NAMALWA (cell line): Measurements from ENCODE around the gene TCERG1L.
"Not testable (repeated sequence)": the region's sequence is repeated elsewhere in the genome, so short reads cannot be mapped to it uniquely, and the experiment has no call there.

Experiments used
- DNase-seq: peaks from one replicate; pipeline ENCODE4 v3.0.0-alpha.2; 2015; ENCODE audit warnings: low spot score

TCERG1L gene

DNA sequence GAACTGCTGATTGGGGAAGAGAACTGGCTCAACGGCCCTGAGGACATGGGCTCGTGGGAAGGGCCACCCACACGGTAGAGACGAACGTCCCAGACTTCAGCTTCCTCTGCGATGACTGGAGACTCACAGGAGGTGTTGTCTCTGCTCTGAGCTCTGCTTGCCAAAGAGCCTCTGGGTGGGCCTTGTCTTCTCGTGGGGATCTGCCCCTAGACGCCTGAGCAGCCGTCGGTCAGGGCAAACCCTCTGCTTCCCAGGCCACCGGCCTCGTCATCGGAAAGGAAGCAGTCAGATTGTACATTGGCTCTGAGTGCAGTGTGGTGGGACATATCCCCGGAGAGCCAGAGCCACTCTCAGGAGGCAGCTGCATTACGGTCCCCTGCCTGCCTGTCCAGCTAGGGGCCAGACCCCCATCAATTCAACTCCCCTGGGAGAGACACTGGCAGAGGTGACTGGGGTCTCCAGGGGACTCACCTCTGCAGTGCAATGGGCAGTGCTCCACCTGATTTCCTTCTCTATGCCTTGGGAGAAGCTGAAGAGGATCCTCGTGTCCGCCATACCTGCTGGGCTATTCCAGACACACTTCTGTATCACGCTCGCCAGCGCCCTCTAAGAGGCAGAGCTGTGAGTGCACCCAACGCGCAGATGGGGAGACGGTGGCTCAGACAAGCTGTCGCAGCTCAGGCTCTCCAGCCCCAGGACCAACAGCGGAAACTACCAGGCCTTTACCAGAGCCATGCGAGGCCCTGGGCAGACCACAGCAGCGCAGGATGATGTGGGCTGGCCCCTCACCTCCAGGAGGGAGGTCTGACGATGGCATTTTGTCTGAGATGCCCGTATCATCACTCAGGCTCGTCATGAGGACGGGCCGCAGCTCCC lies 227.4 kb downstream of the TCERG1L start:
- peak; percentile 33 for DNase-seq

- no peak for DNase-seq
Measured at GRCh38 chr10:131082991-131083481, 228.5 kb downstream of the TCERG1L start.

GRCh38 chr10:131082201-131082850 lies 229.2 kb downstream of the TCERG1L start:
- no peak for DNase-seq

DNA sequence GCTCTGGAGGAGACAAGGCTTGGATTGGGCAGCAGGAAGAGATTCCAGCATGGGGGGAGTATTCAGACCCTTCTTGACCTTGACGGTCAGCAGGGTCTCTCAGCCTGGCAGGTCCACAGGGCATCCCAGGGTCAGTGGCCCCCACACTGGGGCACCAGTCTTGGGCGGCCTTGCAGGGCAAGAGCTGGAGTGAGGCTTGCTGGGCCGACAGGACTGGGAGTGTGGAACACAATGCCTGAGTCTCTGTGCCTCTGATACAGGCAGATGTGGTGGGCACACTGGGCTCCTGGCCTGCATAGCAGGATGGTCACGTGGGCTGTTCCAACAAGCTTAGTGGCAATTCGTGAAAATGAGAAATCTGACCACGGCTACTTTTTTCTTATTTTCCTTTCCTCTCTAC lies 229.7 kb downstream of the TCERG1L start:
- no peak for DNase-seq

DNA sequence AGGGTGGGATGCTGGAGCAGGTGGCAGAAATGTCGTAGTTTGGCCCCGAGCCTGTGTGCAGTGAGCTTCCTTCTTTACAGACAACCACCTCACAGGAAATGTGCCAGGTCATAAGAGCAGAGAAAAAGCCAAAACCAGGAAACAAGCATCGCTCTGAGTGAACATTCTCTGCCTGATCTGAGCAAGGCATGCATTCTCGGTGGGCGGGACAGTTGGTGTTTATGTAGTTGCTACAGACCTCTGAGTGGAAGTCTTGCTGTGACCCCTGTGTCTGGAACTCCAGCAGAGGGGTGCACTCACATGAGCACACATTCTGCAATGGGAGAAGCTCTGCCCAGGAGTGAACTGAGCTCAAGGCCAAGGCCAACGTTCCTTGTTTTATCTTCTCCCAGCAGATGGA lies 230.1 kb downstream of the TCERG1L start:
- DNase-seq, result no peak

- no peak for DNase-seq
Measured at GRCh38 chr10:131080571-131080970, 230.9 kb downstream of the TCERG1L start.

GRCh38 chr10:131079314-131079713 lies 232.2 kb downstream of the TCERG1L start:
- no peak for DNase-seq

GRCh38 chr10:131078882-131079280 lies 232.6 kb downstream of the TCERG1L start:
- DNase-seq, result not testable (repeated sequence)

- DNase-seq, result no peak
Measured at GRCh38 chr10:131078131-131078881, 233.2 kb downstream of the TCERG1L start.

GRCh38 chr10:131077724-131078123 lies 233.8 kb downstream of the TCERG1L start:
- no peak for DNase-seq

DNA sequence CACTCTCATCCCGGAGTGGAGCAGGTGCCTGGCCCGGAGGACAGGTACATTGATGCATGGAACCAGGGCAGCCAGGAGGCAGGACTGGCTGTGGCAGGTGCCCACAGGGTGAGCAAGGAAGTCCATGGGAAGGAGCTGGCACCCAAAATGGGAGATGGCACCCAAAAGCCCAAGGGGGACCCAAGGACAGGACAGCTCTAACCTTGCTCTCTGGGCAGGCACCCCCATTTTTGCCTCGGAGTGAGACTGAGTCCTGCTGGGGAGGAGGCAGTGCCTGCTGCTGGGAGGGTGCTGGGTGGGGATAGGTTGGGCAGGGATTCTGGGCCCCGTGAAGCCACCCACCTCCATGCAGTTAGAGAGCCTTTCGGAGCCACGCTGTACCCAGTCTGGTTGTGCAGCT lies 234.5 kb downstream of the TCERG1L start:
- DNase-seq, result no peak

GRCh38 chr10:131076356-131076755 lies 235.2 kb downstream of the TCERG1L start:
- no peak for DNase-seq

DNA sequence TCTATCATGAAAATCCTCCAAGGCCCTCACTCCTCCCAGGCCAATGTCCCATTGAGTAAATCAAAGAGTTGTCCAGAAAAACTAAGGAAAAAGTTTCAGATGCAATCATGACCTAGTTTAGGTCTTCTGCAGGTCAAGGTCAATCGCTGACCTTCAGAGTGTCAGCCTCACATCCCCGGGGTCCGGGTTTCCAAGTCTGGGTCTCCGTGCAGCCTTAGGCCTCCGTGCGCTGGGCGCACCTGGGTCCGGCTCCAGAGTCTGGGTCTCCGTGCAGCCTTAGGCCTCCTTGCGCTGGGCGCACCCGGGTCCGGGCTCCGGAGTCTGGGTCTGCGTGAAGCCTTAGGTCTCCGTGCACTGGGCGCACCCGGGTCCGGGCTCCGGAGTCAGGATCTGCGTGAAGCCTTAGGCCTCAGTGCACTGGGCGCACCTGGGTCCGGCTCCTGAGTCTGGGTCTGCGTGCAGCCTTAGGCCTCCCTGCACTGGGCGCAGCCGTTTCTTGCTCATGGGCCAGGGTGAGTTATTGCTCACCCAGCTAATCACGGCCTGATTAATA lies 236.2 kb downstream of the TCERG1L start:
- DNase-seq, result no peak

DNA sequence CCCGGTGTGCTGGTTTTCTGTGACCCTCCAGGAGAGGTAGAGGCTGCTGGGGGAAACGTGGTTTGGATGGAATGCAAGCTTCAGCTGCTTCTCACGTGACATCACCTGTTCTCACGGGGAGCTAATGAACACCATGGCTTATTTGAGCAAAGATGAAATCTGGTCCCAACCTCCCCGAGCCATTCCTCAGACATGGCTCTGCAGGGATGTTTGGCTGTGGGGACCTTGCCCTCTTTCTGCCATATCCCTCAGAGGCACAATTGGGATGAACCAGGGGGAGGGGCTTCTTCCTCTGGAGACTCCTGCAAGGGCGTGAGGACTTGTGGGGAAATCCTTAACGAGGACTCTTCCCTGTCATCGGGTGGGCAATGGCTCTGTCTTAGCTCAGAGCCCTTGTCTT lies 236.8 kb downstream of the TCERG1L start:
- no peak for DNase-seq

DNA sequence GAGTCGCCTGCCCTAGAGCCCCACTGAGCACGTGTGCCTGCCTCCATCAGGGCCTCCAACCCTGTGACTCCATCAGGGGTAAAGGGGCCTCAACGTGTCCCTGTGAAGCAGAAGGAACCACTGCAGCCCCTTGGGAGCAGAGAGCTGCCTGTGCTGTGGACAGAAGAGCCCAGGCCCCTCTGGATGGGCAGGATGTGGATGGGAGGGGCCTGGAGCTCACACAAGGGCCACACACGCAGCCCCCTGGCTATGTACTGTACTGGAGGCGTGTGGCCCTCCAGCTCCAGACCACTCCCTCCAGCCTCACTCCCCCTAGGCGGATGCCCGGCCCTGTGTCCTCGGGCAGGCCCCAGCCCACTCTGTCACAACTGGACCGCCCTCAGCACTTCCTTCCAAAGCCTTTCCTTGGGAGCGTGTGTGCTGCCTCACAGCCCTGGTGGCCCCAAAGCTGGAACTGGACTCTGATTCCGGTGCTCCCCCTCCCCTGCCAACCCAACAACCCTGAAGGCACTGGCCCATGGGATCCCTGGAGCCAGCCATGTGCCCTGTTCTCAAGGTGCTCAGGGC lies 238.0 kb downstream of the TCERG1L start:
- DNase-seq, result no peak

DNA sequence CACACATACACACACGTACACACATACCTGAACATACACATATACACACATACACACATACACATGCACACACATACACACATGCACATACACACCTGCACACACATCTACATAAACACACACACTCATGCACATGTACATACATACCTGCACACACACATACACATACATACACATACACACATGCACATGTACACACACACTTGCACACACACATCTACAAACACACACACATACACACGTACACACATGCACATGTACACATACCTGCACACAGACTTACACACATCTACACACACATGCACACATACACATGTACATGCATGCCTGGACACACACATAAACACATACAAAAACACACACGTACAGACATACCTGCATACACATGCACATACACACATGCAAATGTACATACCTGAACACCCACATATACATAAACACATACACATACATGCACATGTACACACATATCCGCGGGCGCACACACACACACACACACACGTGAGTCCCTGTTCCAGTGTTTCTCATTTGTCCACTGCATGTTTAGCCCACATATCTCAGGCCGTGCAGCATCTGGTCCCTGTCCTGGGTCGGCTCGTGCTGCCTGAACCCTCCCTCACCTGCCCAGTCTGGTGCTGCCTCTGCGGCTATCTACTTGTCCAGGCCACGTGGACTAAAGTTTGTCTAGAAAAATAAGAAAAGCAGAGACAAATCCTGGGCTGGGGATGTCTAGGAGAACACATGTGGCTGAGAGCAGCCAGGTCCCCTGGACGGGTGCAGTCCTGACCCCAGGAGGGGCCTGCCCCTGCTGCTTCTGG lies 238.7 kb downstream of the TCERG1L start:
- no peak for DNase-seq

DNA sequence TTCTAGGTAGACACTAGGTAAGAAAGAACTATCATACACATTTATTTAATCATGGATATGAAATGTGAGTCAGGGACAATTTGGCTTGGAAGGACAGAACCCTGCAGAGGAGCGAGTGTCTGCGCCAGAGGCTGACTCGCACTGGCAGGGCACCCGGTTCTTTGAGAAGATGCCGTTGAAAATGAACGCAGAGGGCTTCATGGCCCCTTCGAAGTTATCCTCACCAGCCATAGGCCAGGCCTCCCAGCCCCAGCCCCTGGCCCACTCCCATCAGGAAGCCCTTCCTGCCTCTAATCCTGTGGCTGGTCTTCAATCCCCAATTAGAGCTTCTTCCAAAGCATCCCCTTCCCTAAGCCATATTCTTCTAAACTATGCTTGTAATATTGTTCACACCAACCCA lies 239.8 kb downstream of the TCERG1L start:
- DNase-seq, result no peak

- DNase-seq, result no peak
Measured at GRCh38 chr10:131070856-131071255, 240.7 kb downstream of the TCERG1L start.

GRCh38 chr10:131068760-131069159 lies 242.8 kb downstream of the TCERG1L start:
- no peak for DNase-seq

GRCh38 chr10:131068311-131068710 lies 243.2 kb downstream of the TCERG1L start:
- DNase-seq, result no peak

DNA sequence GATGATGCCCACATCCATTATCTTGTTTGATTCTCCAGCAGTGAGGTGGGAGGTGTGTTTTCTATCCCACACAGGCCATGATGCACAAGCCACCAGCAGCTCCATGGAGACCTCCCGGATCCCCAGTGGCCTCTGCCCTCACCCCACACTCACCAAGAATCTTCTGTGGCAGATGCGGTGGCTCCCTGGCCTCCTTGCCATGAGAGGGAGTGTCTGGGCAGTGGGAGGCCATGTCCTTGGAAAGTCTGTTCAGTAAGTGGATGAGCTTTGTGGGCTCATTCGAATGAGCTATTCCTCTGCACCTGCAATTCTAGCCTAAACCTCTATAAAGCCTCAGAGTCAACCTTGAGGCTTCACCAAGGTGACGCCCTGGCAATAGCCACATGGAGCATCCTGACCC lies 243.8 kb downstream of the TCERG1L start:
- no peak for DNase-seq
